NOMO-1 (cell line): ENCODE measurements around the gene ZBTB14.

Experiments
- DNase-seq, 2 experiments: peaks; one replicate each; lab custom pipeline; 2025; ENCODE audit not compliant: unreplicated experiment in 2 of 2; lab: John Stamatoyannopoulos, UW

Gene ZBTB14

GRCh38 chr18:5294113-5294456 lies 1.4 kb downstream of the ZBTB14 start:
- peak in 1 of 2 experiments; percentile 20 for DNase-seq

- no peak for DNase-seq
These were observed 7.0 kb downstream of the ZBTB14 start for GRCh38 chr18:5288517-5288935.

GRCh38 chr18:5287854-5288253 lies 7.7 kb downstream of the ZBTB14 start:
- no peak for DNase-seq

- DNase-seq, result no peak
These were observed 9.0 kb downstream of the ZBTB14 start for GRCh38 chr18:5286525-5286924.

- DNase-seq, result no peak
These were observed 10.2 kb downstream of the ZBTB14 start for GRCh38 chr18:5285326-5285725.

GRCh38 chr18:5284808-5285207 lies 10.7 kb downstream of the ZBTB14 start:
- no peak for DNase-seq

- DNase-seq, result no peak
These were observed 12.8 kb downstream of the ZBTB14 start for GRCh38 chr18:5282770-5283169.

- no peak for DNase-seq
These were observed 18.6 kb downstream of the ZBTB14 start for GRCh38 chr18:5276947-5277346.

GRCh38 chr18:5275872-5276271 lies 19.7 kb downstream of the ZBTB14 start:
- DNase-seq, result no peak

- DNase-seq, result no peak
These were observed 26.7 kb downstream of the ZBTB14 start for GRCh38 chr18:5268874-5269273.

GRCh38 chr18:5266721-5267120 lies 28.8 kb downstream of the ZBTB14 start:
- no peak for DNase-seq

- no peak for DNase-seq
These were observed 41.6 kb downstream of the ZBTB14 start for GRCh38 chr18:5253910-5254309.

GRCh38 chr18:5251117-5251516 lies 44.4 kb downstream of the ZBTB14 start:
- no peak for DNase-seq

GRCh38 chr18:5250603-5251002 lies 44.9 kb downstream of the ZBTB14 start:
- no peak for DNase-seq

GRCh38 chr18:5244941-5245340 lies 50.6 kb downstream of the ZBTB14 start:
- DNase-seq, result no peak

GRCh38 chr18:5239447-5239846 lies 56.1 kb downstream of the ZBTB14 start:
- no peak for DNase-seq
